ENCODE results near the gene SLC39A1. TPM values are rescaled to one million over a fixed set of nuclear protein-coding genes. Genes with fewer than 3 reads are reported as not detected.

The SLC39A1 gene
- total RNA-seq, 1 experiment from 2014 or later, result 204 TPM

DNA sequence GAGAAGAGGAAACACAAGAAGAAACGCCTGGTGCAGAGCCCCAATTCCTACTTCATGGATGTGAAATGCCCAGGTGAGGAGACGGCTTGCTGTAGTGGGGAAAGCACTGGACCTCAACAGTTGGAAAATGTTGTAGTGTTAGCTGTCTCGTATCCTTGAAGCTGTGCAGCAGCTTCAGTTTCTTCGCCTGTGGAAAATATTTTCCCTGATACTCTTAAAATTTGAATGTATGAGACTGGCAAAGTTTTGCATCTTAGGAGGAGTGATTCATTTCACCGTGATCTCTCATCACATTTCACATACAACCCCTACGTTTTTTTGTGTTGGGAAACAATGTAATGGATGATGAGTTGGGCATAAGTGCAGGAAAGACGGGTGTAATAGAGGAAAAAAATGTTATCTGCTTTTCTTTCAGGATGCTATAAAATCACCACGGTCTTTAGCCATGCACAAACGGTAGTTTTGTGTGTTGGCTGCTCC lies 27.9 kb upstream of the SLC39A1 start:
- TF ChIP-seq ZBTB21 (CRISPR knock-in tag; IDR thresholded peaks at IDR 0.05; ENCODE audit: borderline replicate concordance) (no peak), SOX15 (CRISPR knock-in tag; IDR thresholded peaks at IDR 0.05) (no peak), ZNF416 (CRISPR knock-in tag; IDR thresholded peaks at IDR 0.05) (0 out of 2 replicates have a peak, but pooled peaks have one; percentile 5), NR1H2 (CRISPR knock-in tag; IDR thresholded peaks at IDR 0.05) (0 out of 2 replicates have a peak, but pooled peaks have one; percentile 4)
- no peaks in the 10 kb centered on the region for H3K27me3 Mint-ChIP-seq (ENCODE audit: low read depth)
- POLR2A ChIA-PET, result interaction anchor here (0.6 to 2.2 kb wide), 10 partner anchors 8 to 333 kb away, joined by 3 to 23 read pairs (median 4); partner anchors contain the start of genes CREB3L4, GATAD2B, JTB and SLC39A1
- peaks cover 50% of the 10 kb centered on the region for H3K36me3 Mint-ChIP-seq
- CTCF ChIA-PET, result interaction anchor here (1.1 kb wide), 1 partner anchor 14 kb away, joined by 6 read pairs; the partner anchor contains the start of gene JTB
- H3K27ac Mint-ChIP-seq, result peak overlapping the region; percentile 98
- peaks cover 29% of the 10 kb centered on the region for H3K4me1 Mint-ChIP-seq
- DNase-seq (ENCODE audit: low spot score) (no peak), ATAC-seq (no peak)
- peaks cover 6% of the 10 kb centered on the region for H3K9me3 Mint-ChIP-seq
- H3K4me3 Mint-ChIP-seq, result peak overlapping the region; percentile 97

DNA sequence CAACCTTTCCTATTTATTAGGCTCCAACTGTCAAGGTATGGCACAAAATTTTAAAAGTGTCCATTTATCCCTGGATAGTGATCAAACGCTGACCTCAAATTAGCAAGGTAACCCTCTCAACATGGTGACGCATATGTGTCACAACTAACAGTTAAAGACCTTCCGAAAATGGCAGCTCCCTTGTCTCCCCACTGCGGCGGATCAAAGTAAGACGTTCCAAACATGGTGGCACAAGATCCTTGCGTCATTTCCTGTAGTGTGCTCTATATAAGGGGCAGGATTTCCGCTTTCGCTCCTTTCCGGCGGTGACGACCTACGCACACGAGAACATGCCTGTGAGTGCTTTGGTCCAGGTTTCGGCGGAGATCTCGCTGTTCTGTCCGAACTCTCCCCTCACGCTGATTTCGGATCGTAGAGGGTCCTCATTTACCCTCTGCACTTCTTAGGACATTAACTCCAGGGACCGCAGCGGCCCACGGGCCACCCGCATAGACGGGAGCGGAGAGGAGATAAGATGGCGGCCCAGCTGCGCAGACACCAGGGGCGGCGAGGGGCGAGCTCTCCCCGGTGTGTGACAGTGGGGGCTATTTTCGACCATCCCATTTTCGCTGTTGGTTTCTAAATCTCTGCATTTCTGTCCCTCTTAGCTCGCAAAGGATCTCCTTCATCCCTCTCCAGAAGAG lies 27.3 kb upstream of the SLC39A1 start, which contains the start of gene RPS27:
TSS of gene RPS27 (plus strand) at position 295 of the 683 bp plus-strand sequence. CDS start at position 330, 35 bp downstream.
- Mint-ChIP-seq H3K36me3 (peaks cover 47% of the 10 kb centered on the region), H3K4me1 (peaks cover 29% of the 10 kb centered on the region), H3K27ac (peak within 1 kb of the TSS; percentile 98), H3K4me3 (peak within 1 kb of the TSS; percentile 97), H3K9me3 (peaks cover 4% of the 10 kb centered on the region), H3K27me3 (ENCODE audit: low read depth) (no peaks in the 10 kb centered on the region)
- CTCF ChIA-PET, result interaction anchor here (1.1 to 1.9 kb wide), 3 partner anchors 13 to 363 kb away, joined by 3 to 6 read pairs (median 6); partner anchors contain the start of genes CREB3L4, JTB and S100A13
- ATAC-seq (peak; percentile 38), DNase-seq (ENCODE audit: low spot score) (peak; percentile 83)
- POLR2A ChIA-PET, result interaction anchor here (0.6 to 2.2 kb wide), 16 partner anchors 8 to 334 kb away, joined by 3 to 23 read pairs (median 3); partner anchors contain the start of genes CREB3L4, DENND4B, GATAD2B and JTB
- no peak for TF ChIP-seq ZNF232 (CRISPR knock-in tag; IDR thresholded peaks at IDR 0.05)
- no peak for TF ChIP-seq IRF2 (CRISPR knock-in tag; IDR thresholded peaks at IDR 0.05; ENCODE audit: borderline replicate concordance, low read depth)
- no peak for TF ChIP-seq ZNF138 (CRISPR knock-in tag; conservative IDR thresholded peaks at IDR 0.05)
- TF ChIP-seq NFE2L1 (CRISPR knock-in tag; IDR thresholded peaks at IDR 0.05), result 0 out of 2 replicates have a peak, but pooled peaks have one; percentile 56
- TF ChIP-seq, protein P1, sequence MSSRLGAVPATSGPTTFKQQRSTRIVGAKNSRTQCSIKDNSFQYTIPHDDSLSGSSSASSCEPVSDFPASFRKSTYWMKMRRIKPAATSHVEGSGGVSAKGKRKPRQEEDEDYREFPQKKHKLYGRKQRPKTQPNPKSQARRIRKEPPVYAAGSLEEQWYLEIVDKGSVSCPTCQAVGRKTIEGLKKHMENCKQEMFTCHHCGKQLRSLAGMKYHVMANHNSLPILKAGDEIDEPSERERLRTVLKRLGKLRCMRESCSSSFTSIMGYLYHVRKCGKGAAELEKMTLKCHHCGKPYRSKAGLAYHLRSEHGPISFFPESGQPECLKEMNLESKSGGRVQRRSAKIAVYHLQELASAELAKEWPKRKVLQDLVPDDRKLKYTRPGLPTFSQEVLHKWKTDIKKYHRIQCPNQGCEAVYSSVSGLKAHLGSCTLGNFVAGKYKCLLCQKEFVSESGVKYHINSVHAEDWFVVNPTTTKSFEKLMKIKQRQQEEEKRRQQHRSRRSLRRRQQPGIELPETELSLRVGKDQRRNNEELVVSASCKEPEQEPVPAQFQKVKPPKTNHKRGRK (CRISPR knock-in tag; IDR thresholded peaks at IDR 0.05; ENCODE audit: borderline replicate concordance), result no peak
- TF ChIP-seq MXD4 (CRISPR knock-in tag; IDR thresholded peaks at IDR 0.05; ENCODE audit: borderline replicate concordance), result no peak
- TF ChIP-seq, protein P2, sequence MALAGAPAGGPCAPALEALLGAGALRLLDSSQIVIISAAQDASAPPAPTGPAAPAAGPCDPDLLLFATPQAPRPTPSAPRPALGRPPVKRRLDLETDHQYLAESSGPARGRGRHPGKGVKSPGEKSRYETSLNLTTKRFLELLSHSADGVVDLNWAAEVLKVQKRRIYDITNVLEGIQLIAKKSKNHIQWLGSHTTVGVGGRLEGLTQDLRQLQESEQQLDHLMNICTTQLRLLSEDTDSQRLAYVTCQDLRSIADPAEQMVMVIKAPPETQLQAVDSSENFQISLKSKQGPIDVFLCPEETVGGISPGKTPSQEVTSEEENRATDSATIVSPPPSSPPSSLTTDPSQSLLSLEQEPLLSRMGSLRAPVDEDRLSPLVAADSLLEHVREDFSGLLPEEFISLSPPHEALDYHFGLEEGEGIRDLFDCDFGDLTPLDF (CRISPR knock-in tag; IDR thresholded peaks at IDR 0.05), result 0 out of 2 replicates have a peak, but pooled peaks have one; percentile 32
- peak; percentile 62; the same call in 1 of the 2 replicates for TF ChIP-seq CREB1 (CRISPR knock-in tag; IDR thresholded peaks at IDR 0.05)
- TF ChIP-seq, protein P3, sequence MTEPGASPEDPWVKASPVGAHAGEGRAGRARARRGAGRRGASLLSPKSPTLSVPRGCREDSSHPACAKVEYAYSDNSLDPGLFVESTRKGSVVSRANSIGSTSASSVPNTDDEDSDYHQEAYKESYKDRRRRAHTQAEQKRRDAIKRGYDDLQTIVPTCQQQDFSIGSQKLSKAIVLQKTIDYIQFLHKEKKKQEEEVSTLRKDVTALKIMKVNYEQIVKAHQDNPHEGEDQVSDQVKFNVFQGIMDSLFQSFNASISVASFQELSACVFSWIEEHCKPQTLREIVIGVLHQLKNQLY (CRISPR knock-in tag; IDR thresholded peaks at IDR 0.05), result no peak
- no peak for TF ChIP-seq NFYB (CRISPR knock-in tag; conservative IDR thresholded peaks at IDR 0.05; ENCODE audit: low read depth)
- TF ChIP-seq, protein P4, sequence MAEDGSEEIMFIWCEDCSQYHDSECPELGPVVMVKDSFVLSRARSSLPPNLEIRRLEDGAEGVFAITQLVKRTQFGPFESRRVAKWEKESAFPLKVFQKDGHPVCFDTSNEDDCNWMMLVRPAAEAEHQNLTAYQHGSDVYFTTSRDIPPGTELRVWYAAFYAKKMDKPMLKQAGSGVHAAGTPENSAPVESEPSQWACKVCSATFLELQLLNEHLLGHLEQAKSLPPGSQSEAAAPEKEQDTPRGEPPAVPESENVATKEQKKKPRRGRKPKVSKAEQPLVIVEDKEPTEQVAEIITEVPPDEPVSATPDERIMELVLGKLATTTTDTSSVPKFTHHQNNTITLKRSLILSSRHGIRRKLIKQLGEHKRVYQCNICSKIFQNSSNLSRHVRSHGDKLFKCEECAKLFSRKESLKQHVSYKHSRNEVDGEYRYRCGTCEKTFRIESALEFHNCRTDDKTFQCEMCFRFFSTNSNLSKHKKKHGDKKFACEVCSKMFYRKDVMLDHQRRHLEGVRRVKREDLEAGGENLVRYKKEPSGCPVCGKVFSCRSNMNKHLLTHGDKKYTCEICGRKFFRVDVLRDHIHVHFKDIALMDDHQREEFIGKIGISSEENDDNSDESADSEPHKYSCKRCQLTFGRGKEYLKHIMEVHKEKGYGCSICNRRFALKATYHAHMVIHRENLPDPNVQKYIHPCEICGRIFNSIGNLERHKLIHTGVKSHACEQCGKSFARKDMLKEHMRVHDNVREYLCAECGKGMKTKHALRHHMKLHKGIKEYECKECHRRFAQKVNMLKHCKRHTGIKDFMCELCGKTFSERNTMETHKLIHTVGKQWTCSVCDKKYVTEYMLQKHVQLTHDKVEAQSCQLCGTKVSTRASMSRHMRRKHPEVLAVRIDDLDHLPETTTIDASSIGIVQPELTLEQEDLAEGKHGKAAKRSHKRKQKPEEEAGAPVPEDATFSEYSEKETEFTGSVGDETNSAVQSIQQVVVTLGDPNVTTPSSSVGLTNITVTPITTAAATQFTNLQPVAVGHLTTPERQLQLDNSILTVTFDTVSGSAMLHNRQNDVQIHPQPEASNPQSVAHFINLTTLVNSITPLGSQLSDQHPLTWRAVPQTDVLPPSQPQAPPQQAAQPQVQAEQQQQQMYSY (CRISPR knock-in tag; IDR thresholded peaks at IDR 0.05), result no peak
- TF ChIP-seq TP53 (CRISPR knock-in tag; IDR thresholded peaks at IDR 0.05), result no peak
- TF ChIP-seq, protein P5, sequence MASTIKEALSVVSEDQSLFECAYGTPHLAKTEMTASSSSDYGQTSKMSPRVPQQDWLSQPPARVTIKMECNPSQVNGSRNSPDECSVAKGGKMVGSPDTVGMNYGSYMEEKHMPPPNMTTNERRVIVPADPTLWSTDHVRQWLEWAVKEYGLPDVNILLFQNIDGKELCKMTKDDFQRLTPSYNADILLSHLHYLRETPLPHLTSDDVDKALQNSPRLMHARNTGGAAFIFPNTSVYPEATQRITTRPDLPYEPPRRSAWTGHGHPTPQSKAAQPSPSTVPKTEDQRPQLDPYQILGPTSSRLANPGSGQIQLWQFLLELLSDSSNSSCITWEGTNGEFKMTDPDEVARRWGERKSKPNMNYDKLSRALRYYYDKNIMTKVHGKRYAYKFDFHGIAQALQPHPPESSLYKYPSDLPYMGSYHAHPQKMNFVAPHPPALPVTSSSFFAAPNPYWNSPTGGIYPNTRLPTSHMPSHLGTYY (CRISPR knock-in tag; IDR thresholded peaks at IDR 0.05), result no peak
- TF ChIP-seq, protein P6, sequence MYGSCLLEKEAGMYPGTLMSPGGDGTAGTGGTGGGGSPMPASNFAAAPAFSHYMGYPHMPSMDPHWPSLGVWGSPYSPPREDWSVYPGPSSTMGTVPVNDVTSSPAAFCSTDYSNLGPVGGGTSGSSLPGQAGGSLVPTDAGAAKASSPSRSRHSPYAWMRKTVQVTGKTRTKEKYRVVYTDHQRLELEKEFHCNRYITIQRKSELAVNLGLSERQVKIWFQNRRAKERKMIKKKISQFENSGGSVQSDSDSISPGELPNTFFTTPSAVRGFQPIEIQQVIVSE (CRISPR knock-in tag; IDR thresholded peaks at IDR 0.05; ENCODE audit: borderline replicate concordance), result no peak
- no peak for TF ChIP-seq NR3C1 (CRISPR knock-in tag; conservative IDR thresholded peaks at IDR 0.05; ENCODE audit: low read depth)
- TF ChIP-seq, protein P7, sequence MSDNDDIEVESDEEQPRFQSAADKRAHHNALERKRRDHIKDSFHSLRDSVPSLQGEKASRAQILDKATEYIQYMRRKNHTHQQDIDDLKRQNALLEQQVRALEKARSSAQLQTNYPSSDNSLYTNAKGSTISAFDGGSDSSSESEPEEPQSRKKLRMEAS (CRISPR knock-in tag; IDR thresholded peaks at IDR 0.05), result peak; percentile 80
- TF ChIP-seq RELA (CRISPR knock-in tag; IDR thresholded peaks at IDR 0.05; ENCODE audit: borderline replicate concordance), result no peak
- TF ChIP-seq KAT7 (CRISPR knock-in tag; IDR thresholded peaks at IDR 0.05; ENCODE audit: borderline replicate concordance), result no peak
